Upper lobe of left lung (tissue), 6 donors: ENCODE measurements around the gene TPO. TPM values are rescaled to one million over a fixed set of nuclear protein-coding genes. Genes with fewer than 3 reads are reported as not detected.

ENCODE experiments used
- ATAC-seq, 2 donors: fragments of 200-7000 bp; cut with Tn5 transposase; one replicate each; pipeline ENCODE4 v1.9.1; 2022; ENCODE audit warnings: mild to moderate bottlenecking in 2 of 2, moderate library complexity in 2 of 2; ENCODE audit not compliant: low FRiP score in 2 of 2
- DNase-seq, 2 donors: peaks; one replicate each; pipeline ENCODE4 v3.0.0-alpha.2; 2019 to 2020
- H3K27ac ChIP-seq, 4 donors: fragments of 200-600 bp; sonication (generic); one replicate each; pipeline ENCODE4 v1.5.1; 2016 to 2019
- H3K27me3 ChIP-seq, 4 donors: fragments of 200-600 bp; sonication (generic); one replicate each; pipeline ENCODE4 v1.5.1; 2017 to 2019
- H3K36me3 ChIP-seq, 4 donors: fragments of 200-600 bp; sonication (generic); one replicate each; pipeline ENCODE4 v1.5.1; 2016 to 2019
- H3K4me1 ChIP-seq, 4 donors: fragments of 200-600 bp; sonication (generic); one replicate each; pipeline ENCODE4 v1.5.1; 2018 to 2019
- H3K4me3 ChIP-seq, 4 donors: fragments of 200-600 bp; sonication (generic); one replicate each; pipeline ENCODE4 v1.5.1; 2017 to 2019; ENCODE audit warnings: mild to moderate bottlenecking in 2 of 4, moderate library complexity in 1 of 4
- H3K9me3 ChIP-seq, 4 donors: fragments of 200-600 bp; sonication (generic); one replicate each; pipeline ENCODE4 v1.5.1; 2018 to 2019
- EP300 ChIP-seq, 4 donors: sonication (generic); formaldehyde crosslinking; IDR thresholded peaks; one replicate each; pipeline ENCODE4 v1.5.1; 2017; ENCODE audit warnings: antibody characterized with exemption in 4 of 4, control low read depth in 2 of 4
- POLR2A ChIP-seq, 4 donors: fragments of 450-650 bp; IDR thresholded peaks; one replicate each; pipeline ENCODE4 v1.5.1; 2016 to 2017; ENCODE audit warnings: antibody characterized with exemption in 4 of 4, mild to moderate bottlenecking in 2 of 4
- POLR2AphosphoS5 ChIP-seq, 2 donors: sonication (generic); formaldehyde crosslinking; IDR thresholded peaks; one replicate each; pipeline ENCODE4 v1.5.1; 2017; ENCODE audit warnings: antibody characterized with exemption in 2 of 2
- WGBS, 2 donors: methylation state at CpG; one replicate each; pipeline ENCODE4 v1.1.5; 2017 to 2018; 5-methylcytosine and 5-hydroxymethylcytosine counted together
- total RNA-seq, 6 donors: library from RNA; depleted of rRNA in 4 of 6; stranded (reverse); fragments of >200 nt in 4 of 6; gene quantifications; one replicate each; pipeline versions ENCODE4 v1.1.0 to v1.2.1, GENCODE V29; 2016 to 2021
- TF ChIP-seq, protein P1 (sequence below), 6 experiments: fragments of 450-650 bp in 4 of 6; fragments of 200-600 bp in 2 of 6; sonication (generic) in 2 of 6; IDR thresholded peaks; one replicate each; pipeline ENCODE4 v1.5.1; 2016 to 2019; ENCODE audit warnings: antibody characterized with exemption in 6 of 6
- donor health status: DM: no; HTN: no; CAD: no; lungs with moderate emphysema.
- donor health status: DM: no; HTN: yes; CAD: no; lungs with severe emphysema.

TPO gene
- total RNA-seq, 6 donors from 2014 or later = 0.06 to 0.39 TPM; not detected in 4

DNA sequence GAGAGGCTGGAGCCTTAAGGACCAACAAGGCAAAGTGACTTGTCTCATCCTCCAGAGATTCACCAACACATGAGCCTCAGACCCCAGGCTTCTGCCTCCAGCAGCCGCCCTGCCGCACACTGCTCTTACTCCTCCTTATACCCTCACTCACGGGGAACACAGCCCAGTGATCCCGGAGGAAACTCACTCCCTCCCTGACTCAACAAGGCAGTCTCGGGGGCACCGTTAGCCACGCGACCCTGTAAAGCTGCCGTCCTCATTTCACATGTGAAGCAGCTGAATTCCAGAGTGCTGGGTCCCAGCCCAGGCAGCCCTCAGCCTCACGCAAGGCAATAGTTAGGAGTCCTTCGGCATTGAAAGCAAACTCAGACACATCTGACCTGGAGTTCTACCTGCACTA, 129.7 kb downstream of the TPO start:
- ATAC-seq = no peak
- no peak overlapping the region for H3K27ac ChIP-seq
- H3K4me1 ChIP-seq = peaks cover 0 to 7% (median 0%) of the 10 kb centered on the region in 4 donors
- TF ChIP-seq EP300 (IDR thresholded peaks at IDR 0.05) (no peak), POLR2AphosphoS5 (IDR thresholded peaks at IDR 0.05) (no peak), POLR2A (IDR thresholded peaks at IDR 0.05) (no peak)
- TF ChIP-seq, protein P1, sequence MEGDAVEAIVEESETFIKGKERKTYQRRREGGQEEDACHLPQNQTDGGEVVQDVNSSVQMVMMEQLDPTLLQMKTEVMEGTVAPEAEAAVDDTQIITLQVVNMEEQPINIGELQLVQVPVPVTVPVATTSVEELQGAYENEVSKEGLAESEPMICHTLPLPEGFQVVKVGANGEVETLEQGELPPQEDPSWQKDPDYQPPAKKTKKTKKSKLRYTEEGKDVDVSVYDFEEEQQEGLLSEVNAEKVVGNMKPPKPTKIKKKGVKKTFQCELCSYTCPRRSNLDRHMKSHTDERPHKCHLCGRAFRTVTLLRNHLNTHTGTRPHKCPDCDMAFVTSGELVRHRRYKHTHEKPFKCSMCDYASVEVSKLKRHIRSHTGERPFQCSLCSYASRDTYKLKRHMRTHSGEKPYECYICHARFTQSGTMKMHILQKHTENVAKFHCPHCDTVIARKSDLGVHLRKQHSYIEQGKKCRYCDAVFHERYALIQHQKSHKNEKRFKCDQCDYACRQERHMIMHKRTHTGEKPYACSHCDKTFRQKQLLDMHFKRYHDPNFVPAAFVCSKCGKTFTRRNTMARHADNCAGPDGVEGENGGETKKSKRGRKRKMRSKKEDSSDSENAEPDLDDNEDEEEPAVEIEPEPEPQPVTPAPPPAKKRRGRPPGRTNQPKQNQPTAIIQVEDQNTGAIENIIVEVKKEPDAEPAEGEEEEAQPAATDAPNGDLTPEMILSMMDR (IDR thresholded peaks at IDR 0.05) = no peak
- WGBS, 2 donors = 90 to 91% methylated on average over 8 to 10 of the region's 11 CpGs
- H3K9me3 ChIP-seq = no peaks in the 10 kb centered on the region
- no peaks in the 10 kb centered on the region for H3K27me3 ChIP-seq
- no peaks in the 10 kb centered on the region for H3K36me3 ChIP-seq
- no peak for DNase-seq
- H3K4me3 ChIP-seq = no peak overlapping the region

DNA sequence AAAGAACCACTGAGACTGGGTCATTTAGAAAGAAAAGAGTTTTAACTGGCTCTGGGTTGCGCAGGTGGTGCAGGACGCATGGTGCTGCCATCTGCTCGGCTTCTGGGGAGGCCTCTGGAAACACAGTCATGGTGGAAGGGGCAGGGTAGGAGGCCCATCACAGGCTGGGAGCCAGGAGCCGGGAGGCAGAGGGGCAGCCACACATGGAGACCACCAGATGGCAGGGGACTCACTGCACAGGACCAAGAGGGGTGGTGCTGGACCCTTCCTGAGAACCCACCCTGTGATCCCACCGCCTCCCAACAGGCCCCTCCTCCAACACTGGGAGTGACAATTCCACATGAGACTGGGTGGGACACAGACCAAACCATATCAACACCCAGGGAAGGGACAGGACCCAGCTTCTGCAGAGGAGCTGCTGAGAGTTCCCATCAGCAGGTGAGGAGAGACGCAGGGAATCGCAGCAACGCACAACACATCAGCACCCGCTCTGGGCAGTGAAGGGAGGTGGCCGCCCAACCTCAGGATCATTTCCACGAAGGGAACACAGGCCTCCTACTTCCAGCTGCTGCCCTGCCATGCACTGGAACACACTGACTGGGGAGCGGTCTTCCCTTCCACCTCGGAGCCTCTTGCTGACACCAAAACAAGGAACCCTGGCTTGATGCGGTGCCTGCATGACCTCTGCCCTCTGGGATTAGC, 130.7 kb downstream of the TPO start:
- H3K36me3 ChIP-seq = no peaks in the 10 kb centered on the region
- TF ChIP-seq POLR2AphosphoS5 (IDR thresholded peaks at IDR 0.05) (no peak), EP300 (IDR thresholded peaks at IDR 0.05) (no peak), POLR2A (IDR thresholded peaks at IDR 0.05) (no peak)
- TF ChIP-seq, protein P1 (IDR thresholded peaks at IDR 0.05) = no peak
- peaks cover 0 to 7% (median 0%) of the 10 kb centered on the region in 4 donors for H3K4me1 ChIP-seq
- no peak overlapping the region for H3K27ac ChIP-seq
- WGBS, 2 donors = 96 to 97% methylated on average over 12 to 14 of the region's 14 CpGs
- no peaks in the 10 kb centered on the region for H3K9me3 ChIP-seq
- DNase-seq (no peak), ATAC-seq (no peak)
- no peak overlapping the region for H3K4me3 ChIP-seq
- H3K27me3 ChIP-seq = no peaks in the 10 kb centered on the region

DNA sequence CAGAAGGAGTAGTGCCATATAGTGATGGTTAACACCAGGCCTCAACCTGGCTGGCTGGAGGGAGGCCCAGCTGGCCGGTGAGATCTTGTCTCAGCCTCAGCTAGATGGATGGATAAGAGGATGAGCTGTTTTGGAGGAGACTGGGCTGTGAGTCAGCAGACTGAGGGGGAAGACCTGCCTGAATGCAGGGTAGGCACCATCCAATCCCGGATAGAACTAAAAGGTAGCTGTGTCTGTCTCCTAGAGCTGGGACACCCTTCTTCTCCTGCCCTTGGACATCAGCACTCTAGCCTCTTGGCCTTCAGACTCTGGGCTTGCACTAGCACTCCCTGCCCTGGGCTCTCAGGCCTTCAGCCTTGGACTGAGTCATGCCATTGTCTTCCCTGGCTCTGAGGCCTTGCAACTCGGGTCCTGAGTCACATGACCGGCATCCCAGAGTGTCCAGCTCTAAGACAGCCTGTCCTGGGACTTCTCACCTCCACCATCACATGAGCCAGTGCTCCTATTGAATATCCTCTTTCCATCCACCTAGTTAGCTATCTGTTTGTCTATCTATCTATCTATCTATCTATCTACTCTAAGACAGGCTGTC, 131.3 kb downstream of the TPO start:
- no peaks in the 10 kb centered on the region for H3K27me3 ChIP-seq
- ATAC-seq = peak in 1 of 2 donors; percentile 6
- TF ChIP-seq, protein P1 (IDR thresholded peaks at IDR 0.05) = no peak
- TF ChIP-seq POLR2AphosphoS5 (IDR thresholded peaks at IDR 0.05) (no peak), EP300 (IDR thresholded peaks at IDR 0.05) (no peak), POLR2A (IDR thresholded peaks at IDR 0.05) (no peak)
- DNase-seq = no peak
- WGBS, 2 donors = 81 to 85% methylated on average over 2 to 4 of the region's 4 CpGs
- H3K4me3 ChIP-seq = no peak overlapping the region
- H3K27ac ChIP-seq = no peak overlapping the region
- no peaks in the 10 kb centered on the region for H3K36me3 ChIP-seq
- no peaks in the 10 kb centered on the region for H3K9me3 ChIP-seq
- peaks cover 0 to 7% (median 0%) of the 10 kb centered on the region in 4 donors for H3K4me1 ChIP-seq

DNA sequence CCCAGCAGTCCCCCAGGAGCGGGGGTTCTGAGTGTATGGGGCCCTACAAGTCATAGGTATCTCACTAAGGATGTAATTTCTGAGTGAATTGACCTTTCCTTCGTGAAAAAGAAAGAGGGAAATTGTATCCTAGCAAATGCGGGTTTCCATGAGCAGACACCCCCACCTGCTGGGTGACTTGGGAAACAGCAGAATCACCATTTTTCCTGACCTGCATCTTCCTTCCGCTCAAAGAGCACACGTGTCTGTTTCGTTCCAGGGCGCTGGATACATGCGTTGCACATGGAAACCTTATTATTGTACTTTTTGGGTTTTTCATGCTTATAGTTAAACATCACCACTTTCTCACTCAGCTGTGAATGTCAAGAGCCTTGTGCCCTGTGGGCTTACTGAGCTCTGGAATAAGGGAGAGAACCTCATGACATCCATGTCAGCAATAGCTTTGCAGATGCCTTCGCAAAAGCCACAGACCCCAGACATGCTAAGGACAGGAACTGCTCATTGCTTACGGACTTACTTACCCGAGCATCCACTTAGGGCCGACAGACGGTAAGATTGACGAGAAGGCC, 132.8 kb downstream of the TPO start:
- Histone ChIP-seq H3K4me1 (peaks cover 4 to 15% (median 7%) of the 10 kb centered on the region in 4 donors), H3K9me3 (no peaks in the 10 kb centered on the region), H3K36me3 (no peaks in the 10 kb centered on the region), H3K27ac (no peak overlapping the region), H3K27me3 (no peaks in the 10 kb centered on the region), H3K4me3 (no peak overlapping the region)
- peak in 1 of 2 donors; percentile 27 for ATAC-seq
- no peak for TF ChIP-seq POLR2AphosphoS5 (IDR thresholded peaks at IDR 0.05)
- TF ChIP-seq, protein P1 (IDR thresholded peaks at IDR 0.05) = peak; percentile 46 to 79 (median 76)
- no peak for DNase-seq
- 35 to 39% methylated on average over 14 of the region's 14 CpGs for WGBS, 2 donors
